Gastrocnemius medialis (tissue), 4 donors: ENCODE measurements around the gene KISS1. TPM values are rescaled to one million over a fixed set of nuclear protein-coding genes. Genes with fewer than 3 reads are reported as not detected.
"Not testable (repeated sequence)": the region's sequence is repeated elsewhere in the genome, so short reads cannot be mapped to it uniquely, and the experiment has no call there.

Experiments
- ATAC-seq, 2 donors: fragments of 150-250 bp; one replicate each; pipeline ENCODE4 v1.9.1; 2016
- DNase-seq, 2 donors: peaks; one replicate each; pipeline ENCODE4 v3.0.0-alpha.2; 2019
- H3K27ac ChIP-seq, 4 donors: fragments of 200-600 bp; sonication (generic); 1 replicate in 1 of 4; 2 replicates in 3 of 4; pipeline ENCODE4 v1.5.1; 2016 to 2018; ENCODE audit warnings: mild to moderate bottlenecking in 2 of 4, moderate library complexity in 1 of 4
- H3K27me3 ChIP-seq, 3 donors: fragments of 200-600 bp; sonication (generic) in 2 of 3; 1 replicate in 1 of 3; 2 replicates in 2 of 3; pipeline versions ENCODE4 v1.5.1 to v1.6.0; 2016 to 2019; ENCODE audit warnings: mild to moderate bottlenecking in 1 of 3, moderate library complexity in 1 of 3
- H3K36me3 ChIP-seq, 2 donors: fragments of 200-600 bp; sonication (generic) in 1 of 2; one replicate each; pipeline ENCODE4 v1.5.1; 2017 to 2018
- H3K4me1 ChIP-seq, 2 donors: fragments of 200-600 bp; sonication (generic) in 1 of 2; one replicate each; pipeline ENCODE4 v1.5.1; 2016 to 2017; ENCODE audit warnings: mild to moderate bottlenecking in 2 of 2
- H3K4me3 ChIP-seq, 4 donors: fragments of 200-600 bp; sonication (generic) in 3 of 4; 1 replicate in 1 of 4; 2 replicates in 3 of 4; pipeline ENCODE4 v1.5.1; 2016 to 2019; ENCODE audit warnings: mild to moderate bottlenecking in 2 of 4
- H3K9me3 ChIP-seq, 3 donors: fragments of 200-600 bp; sonication (generic) in 2 of 3; 1 replicate in 1 of 3; 2 replicates in 2 of 3; pipeline ENCODE4 v1.5.1; 2016 to 2019
- POLR2A ChIP-seq, 2 donors: fragments of 450-650 bp; IDR thresholded peaks; one replicate each; pipeline ENCODE4 v1.6.1; 2017; ENCODE audit warnings: antibody characterized with exemption in 2 of 2, mild to moderate bottlenecking in 2 of 2, moderate library complexity in 2 of 2
- in situ Hi-C, 4 donors: fragments of 200-750 bp; cut with MboI; loops; one replicate each; pipeline versions ENCODE4 v1.15.0 to v1.8.0; 2017; ENCODE audit warnings: low sequenced_read_pairs in 4 of 4
- intact Hi-C: fragments of 100-400 bp; cut with DNase I; formaldehyde crosslinking; loops from one replicate; pipeline ENCODE4 v1.15.1; 2023; ENCODE audit warnings: low total_unique reads
- total RNA-seq, 4 donors: library from RNA; depleted of rRNA; stranded (reverse); fragments of >200 nt; gene quantifications; one replicate each; pipeline versions ENCODE4 v1.1.0 to v1.2.3, GENCODE V29; 2016
- TF ChIP-seq, protein P1 (sequence below), 5 experiments: fragments of 450-650 bp in 3 of 5; fragments of 200-600 bp in 2 of 5; sonication (generic) in 2 of 5; IDR thresholded peaks in 4 of 5; conservative IDR thresholded peaks in 1 of 5; 1 replicate in 4 of 5; 2 replicates in 1 of 5; pipeline ENCODE4 v1.5.1; 2016 to 2019; ENCODE audit warnings: antibody characterized with exemption in 5 of 5, mild to moderate bottlenecking in 3 of 5, moderate library complexity in 3 of 5

The KISS1 gene
- total RNA-seq, 4 donors from 2014 or later: not detected

DNA sequence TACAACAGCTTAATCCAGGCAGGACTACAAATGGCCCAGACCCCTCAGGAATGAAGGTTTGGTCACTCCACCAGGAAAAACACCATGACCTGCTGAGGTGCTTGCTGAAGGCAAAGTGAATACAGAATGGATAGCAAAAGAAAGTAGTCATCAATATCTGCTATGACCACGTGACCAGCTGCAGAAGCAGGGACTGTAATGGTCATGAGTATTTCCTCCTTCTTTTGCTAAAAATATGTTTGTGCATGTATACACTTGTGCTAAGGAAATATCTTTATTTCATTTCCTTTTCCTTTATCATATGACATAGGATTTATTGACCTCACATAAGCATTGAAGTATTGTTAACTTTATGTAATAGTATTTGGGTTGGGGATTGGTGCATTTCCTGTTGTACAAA is 43.9 kb upstream of the KISS1 start:
- DNase-seq: no peak
- Histone ChIP-seq H3K27ac (no peak overlapping the region), H3K9me3 (no peaks in the 10 kb centered on the region), H3K4me1 (no peaks in the 10 kb centered on the region), H3K27me3 (no peaks in the 10 kb centered on the region), H3K4me3 (no peak overlapping the region), H3K36me3 (no peaks in the 10 kb centered on the region)
- intact Hi-C loops: no loop called here
- ATAC-seq: no peak
- TF ChIP-seq POLR2A (IDR thresholded peaks at IDR 0.05): no peak
- TF ChIP-seq, protein P1, sequence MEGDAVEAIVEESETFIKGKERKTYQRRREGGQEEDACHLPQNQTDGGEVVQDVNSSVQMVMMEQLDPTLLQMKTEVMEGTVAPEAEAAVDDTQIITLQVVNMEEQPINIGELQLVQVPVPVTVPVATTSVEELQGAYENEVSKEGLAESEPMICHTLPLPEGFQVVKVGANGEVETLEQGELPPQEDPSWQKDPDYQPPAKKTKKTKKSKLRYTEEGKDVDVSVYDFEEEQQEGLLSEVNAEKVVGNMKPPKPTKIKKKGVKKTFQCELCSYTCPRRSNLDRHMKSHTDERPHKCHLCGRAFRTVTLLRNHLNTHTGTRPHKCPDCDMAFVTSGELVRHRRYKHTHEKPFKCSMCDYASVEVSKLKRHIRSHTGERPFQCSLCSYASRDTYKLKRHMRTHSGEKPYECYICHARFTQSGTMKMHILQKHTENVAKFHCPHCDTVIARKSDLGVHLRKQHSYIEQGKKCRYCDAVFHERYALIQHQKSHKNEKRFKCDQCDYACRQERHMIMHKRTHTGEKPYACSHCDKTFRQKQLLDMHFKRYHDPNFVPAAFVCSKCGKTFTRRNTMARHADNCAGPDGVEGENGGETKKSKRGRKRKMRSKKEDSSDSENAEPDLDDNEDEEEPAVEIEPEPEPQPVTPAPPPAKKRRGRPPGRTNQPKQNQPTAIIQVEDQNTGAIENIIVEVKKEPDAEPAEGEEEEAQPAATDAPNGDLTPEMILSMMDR (IDR thresholded peaks at IDR 0.05 in 4 of 5, conservative IDR thresholded peaks at IDR 0.05 in 1 of 5): no peak
- in situ Hi-C loops: no loop called here

DNA sequence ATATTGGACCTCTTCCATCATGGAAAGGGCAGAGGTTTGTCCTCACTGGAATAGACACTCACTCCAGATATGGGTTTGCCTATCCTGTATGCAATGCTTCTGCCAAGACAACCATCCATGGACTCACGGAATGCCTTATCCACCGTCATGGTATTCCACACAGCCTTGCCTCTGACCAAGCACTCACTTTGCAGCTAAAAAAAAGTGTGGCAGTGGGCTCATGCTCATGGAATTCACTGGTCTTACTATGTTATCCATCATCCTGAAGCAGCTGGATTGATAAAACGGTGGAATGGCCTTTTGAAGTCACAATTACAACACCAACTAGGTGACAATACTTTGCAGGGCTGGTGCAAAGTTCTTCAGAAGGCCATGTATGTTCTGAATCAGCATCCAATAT is 43.1 kb upstream of the KISS1 start:
- H3K9me3 ChIP-seq, H3K4me3 ChIP-seq, H3K27me3 ChIP-seq, H3K4me1 ChIP-seq, H3K36me3 ChIP-seq, in situ Hi-C loops, H3K27ac ChIP-seq, DNase-seq, intact Hi-C loops, ATAC-seq: not testable (repeated sequence)

DNA sequence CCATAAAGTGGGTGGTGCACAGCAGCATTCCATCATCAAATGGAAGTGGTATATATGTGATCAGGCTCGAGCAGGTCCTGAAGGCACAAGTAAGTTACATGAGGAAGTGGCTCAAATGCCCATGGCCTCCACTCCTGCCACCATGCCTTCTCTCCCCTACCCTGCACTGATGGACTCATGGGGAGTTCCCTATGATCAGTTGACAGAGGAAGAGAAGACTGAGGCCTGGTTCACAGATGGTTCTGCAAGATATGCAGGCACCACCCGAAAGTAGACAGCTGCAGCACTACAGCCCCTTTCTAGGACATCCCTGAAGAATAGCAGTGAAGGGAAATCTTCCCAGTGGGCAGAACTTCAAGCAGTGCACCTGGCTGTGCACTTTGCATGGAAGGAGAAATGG is 42.2 kb upstream of the KISS1 start:
- H3K4me3 ChIP-seq, DNase-seq, ATAC-seq, intact Hi-C loops, H3K36me3 ChIP-seq, H3K27ac ChIP-seq, H3K27me3 ChIP-seq, H3K9me3 ChIP-seq, in situ Hi-C loops, H3K4me1 ChIP-seq: not testable (repeated sequence)

GRCh38 chr1:204237515-204237914 is 41.2 kb upstream of the KISS1 start:
- in situ Hi-C loops, DNase-seq, H3K4me3 ChIP-seq, H3K9me3 ChIP-seq, H3K36me3 ChIP-seq, H3K27me3 ChIP-seq, H3K4me1 ChIP-seq, ATAC-seq, H3K27ac ChIP-seq, intact Hi-C loops: not testable (repeated sequence)

- DNase-seq (no peak), ATAC-seq (no peak)
- no peaks in the 10 kb centered on the region for H3K27me3 ChIP-seq
- H3K36me3 ChIP-seq: no peaks in the 10 kb centered on the region
- H3K27ac ChIP-seq: no peak overlapping the region
- intact Hi-C loops (no loop called here), in situ Hi-C loops (no loop called here)
- no peaks in the 10 kb centered on the region for H3K4me1 ChIP-seq
- no peaks in the 10 kb centered on the region for H3K9me3 ChIP-seq
- TF ChIP-seq POLR2A (IDR thresholded peaks at IDR 0.05): no peak
- TF ChIP-seq, protein P1 (IDR thresholded peaks at IDR 0.05 in 4 of 5, conservative IDR thresholded peaks at IDR 0.05 in 1 of 5): no peak
- H3K4me3 ChIP-seq: no peak overlapping the region
Measured at GRCh38 chr1:204232526-204232925, 36.2 kb upstream of the KISS1 start.

GRCh38 chr1:204230211-204230610 is 33.9 kb upstream of the KISS1 start:
- no peak for ATAC-seq
- Histone ChIP-seq H3K27me3 (no peaks in the 10 kb centered on the region), H3K4me1 (no peaks in the 10 kb centered on the region), H3K36me3 (no peaks in the 10 kb centered on the region), H3K9me3 (no peaks in the 10 kb centered on the region), H3K4me3 (no peak overlapping the region), H3K27ac (no peak overlapping the region)
- in situ Hi-C loops: no loop called here
- no peak for DNase-seq
- intact Hi-C loops: no loop called here
- TF ChIP-seq, protein P1 (IDR thresholded peaks at IDR 0.05 in 4 of 5, conservative IDR thresholded peaks at IDR 0.05 in 1 of 5): no peak
- TF ChIP-seq POLR2A (IDR thresholded peaks at IDR 0.05): no peak
